K562 (cell line): ENCODE data around the gene CD4.
"Not testable (repeated sequence)": the region's sequence is repeated elsewhere in the genome, so short reads cannot be mapped to it uniquely, and the experiment has no call there.

Experiments
- ARHGAP35 ChIP-seq: fragments of 450-650 bp; IDR thresholded peaks from 2 replicates; pipeline ENCODE4 v1.6.1; 2018; ENCODE audit not compliant: partially characterized antibody
- FOXK1 ChIP-seq: sonication (generic); formaldehyde crosslinking; IDR thresholded peaks from 2 replicates; pipeline ENCODE4 v1.8.0; 2022; ENCODE audit warnings: missing genetic modification reagents, mild to moderate bottlenecking, borderline replicate concordance
- MAFK ChIP-seq: IDR thresholded peaks from 2 replicates; pipeline ENCODE4 v1.6.1; 2011; ENCODE audit warnings: low read length, improper control_type of control experiment
- ZNF184 ChIP-seq: sonication (generic); formaldehyde crosslinking; IDR thresholded peaks from 2 replicates; pipeline ENCODE4 v1.5.0; 2020; ENCODE audit warnings: missing genetic modification reagents
- TF ChIP-seq, protein P1 (sequence below), 3 experiments: IDR thresholded peaks in 2 of 3; conservative IDR thresholded peaks in 1 of 3; 2 replicates each; pipeline ENCODE4 v1.5.1; 2011 to 2012; ENCODE audit warnings: low read length in 3 of 3, mild to moderate bottlenecking in 3 of 3, control low read depth in 2 of 3, improper control_type of control experiment in 1 of 3, inconsistent platforms in 1 of 3, low read depth in 1 of 3, mixed read lengths in 1 of 3, moderate library complexity in 1 of 3; ENCODE audit not compliant: insufficient read depth in 2 of 3
- TF ChIP-seq, protein P2 (sequence below), 2 experiments: fragments of 200-800 bp in 1 of 2; sonication (Bioruptor generic) in 1 of 2; sonication (generic) in 1 of 2; formaldehyde crosslinking in 1 of 2; IDR thresholded peaks in 1 of 2; conservative IDR thresholded peaks in 1 of 2; 2 replicates each; pipeline versions ENCODE4 v1.5.0 to v1.6.1; 2016 to 2020; ENCODE audit warnings: missing compliant biosample characterization in 1 of 2, missing genetic modification characterization in 1 of 2, missing genetic modification reagents in 1 of 2

DNA sequence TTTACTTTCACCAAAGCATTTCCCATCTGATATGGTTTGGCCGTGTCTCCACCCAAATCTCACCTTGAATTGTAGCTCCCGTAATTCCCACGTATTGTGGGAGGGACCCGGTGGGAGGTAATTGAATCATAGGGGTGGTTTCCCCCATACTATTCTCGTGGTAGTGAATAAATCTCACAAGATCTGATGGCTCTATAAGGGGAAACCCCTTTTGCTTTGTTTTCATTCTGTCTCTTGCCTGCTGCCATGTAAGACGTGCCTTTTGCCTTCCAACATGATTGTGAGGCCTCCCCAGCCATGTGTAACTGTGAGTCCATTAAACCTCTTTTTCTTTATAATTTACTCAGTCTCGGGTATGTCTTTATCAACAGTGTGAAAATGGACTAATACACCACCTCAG lies 46.0 kb upstream of the CD4 start:
- TF ChIP-seq FOXK1 (CRISPR knock-in tag); ZNF184 (CRISPR knock-in tag); ARHGAP35; MAFK: not testable (repeated sequence)
- TF ChIP-seq, protein P1, sequence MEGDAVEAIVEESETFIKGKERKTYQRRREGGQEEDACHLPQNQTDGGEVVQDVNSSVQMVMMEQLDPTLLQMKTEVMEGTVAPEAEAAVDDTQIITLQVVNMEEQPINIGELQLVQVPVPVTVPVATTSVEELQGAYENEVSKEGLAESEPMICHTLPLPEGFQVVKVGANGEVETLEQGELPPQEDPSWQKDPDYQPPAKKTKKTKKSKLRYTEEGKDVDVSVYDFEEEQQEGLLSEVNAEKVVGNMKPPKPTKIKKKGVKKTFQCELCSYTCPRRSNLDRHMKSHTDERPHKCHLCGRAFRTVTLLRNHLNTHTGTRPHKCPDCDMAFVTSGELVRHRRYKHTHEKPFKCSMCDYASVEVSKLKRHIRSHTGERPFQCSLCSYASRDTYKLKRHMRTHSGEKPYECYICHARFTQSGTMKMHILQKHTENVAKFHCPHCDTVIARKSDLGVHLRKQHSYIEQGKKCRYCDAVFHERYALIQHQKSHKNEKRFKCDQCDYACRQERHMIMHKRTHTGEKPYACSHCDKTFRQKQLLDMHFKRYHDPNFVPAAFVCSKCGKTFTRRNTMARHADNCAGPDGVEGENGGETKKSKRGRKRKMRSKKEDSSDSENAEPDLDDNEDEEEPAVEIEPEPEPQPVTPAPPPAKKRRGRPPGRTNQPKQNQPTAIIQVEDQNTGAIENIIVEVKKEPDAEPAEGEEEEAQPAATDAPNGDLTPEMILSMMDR (IDR thresholded peaks at IDR 0.05 in 2 of 3, conservative IDR thresholded peaks at IDR 0.05 in 1 of 3; ENCODE audit: insufficient read depth in 2 of 3, low read depth in 1 of 3, low read length in 3 of 3): not testable (repeated sequence)
- TF ChIP-seq, protein P2, sequence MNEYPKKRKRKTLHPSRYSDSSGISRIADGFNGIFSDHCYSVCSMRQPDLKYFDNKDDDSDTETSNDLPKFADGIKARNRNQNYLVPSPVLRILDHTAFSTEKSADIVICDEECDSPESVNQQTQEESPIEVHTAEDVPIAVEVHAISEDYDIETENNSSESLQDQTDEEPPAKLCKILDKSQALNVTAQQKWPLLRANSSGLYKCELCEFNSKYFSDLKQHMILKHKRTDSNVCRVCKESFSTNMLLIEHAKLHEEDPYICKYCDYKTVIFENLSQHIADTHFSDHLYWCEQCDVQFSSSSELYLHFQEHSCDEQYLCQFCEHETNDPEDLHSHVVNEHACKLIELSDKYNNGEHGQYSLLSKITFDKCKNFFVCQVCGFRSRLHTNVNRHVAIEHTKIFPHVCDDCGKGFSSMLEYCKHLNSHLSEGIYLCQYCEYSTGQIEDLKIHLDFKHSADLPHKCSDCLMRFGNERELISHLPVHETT (CRISPR knock-in tag; conservative IDR thresholded peaks at IDR 0.05 in 1 of 2, IDR thresholded peaks at IDR 0.05 in 1 of 2): not testable (repeated sequence)
